Measurements from ENCODE around the gene IL15.
A peak's percentile ranks its signal among the peaks of the same experiment; 100 is the strongest.
"Not testable (repeated sequence)": the region's sequence is repeated elsewhere in the genome, so short reads cannot be mapped to it uniquely, and the experiment has no call there.

Gene IL15

GRCh38 chr4:141705048-141705746 lies 68.8 kb downstream of the IL15 start:
- DNase-seq = peak in 1 of 5 experiments; percentile 12

GRCh38 chr4:141705747-141706377 lies 69.5 kb downstream of the IL15 start:
- peak in 2 of 5 experiments; percentile 7 to 8 for DNase-seq

- DNase-seq = no peak
These were observed 70.1 kb downstream of the IL15 start for GRCh38 chr4:141706445-141706844.

GRCh38 chr4:141711211-141711610 lies 74.8 kb downstream of the IL15 start:
- no peak for DNase-seq

GRCh38 chr4:141713185-141713584 lies 76.8 kb downstream of the IL15 start:
- DNase-seq = no peak

- no peak for DNase-seq
These were observed 77.5 kb downstream of the IL15 start for GRCh38 chr4:141713771-141714445.

GRCh38 chr4:141719585-141719984 lies 83.2 kb downstream of the IL15 start:
- no peak for DNase-seq

- no peak for DNase-seq
These were observed 84.8 kb downstream of the IL15 start for GRCh38 chr4:141721174-141721573.

GRCh38 chr4:141724646-141725045 lies 88.3 kb downstream of the IL15 start:
- DNase-seq = no peak

- DNase-seq = peak in 1 of 5 experiments; percentile 2
These were observed 91.0 kb downstream of the IL15 start for GRCh38 chr4:141727420-141727819.

- DNase-seq = no peak
These were observed 94.4 kb downstream of the IL15 start for GRCh38 chr4:141730805-141731204.

- no peak for DNase-seq
These were observed 95.1 kb downstream of the IL15 start for GRCh38 chr4:141731481-141731880.

GRCh38 chr4:141739636-141740035 lies 103.3 kb downstream of the IL15 start:
- DNase-seq = no peak

- DNase-seq = no peak
These were observed 109.6 kb downstream of the IL15 start for GRCh38 chr4:141746026-141746425.

- not testable (repeated sequence) for DNase-seq
These were observed 115.4 kb downstream of the IL15 start for GRCh38 chr4:141751806-141752205.

GRCh38 chr4:141757287-141757686 lies 120.9 kb downstream of the IL15 start:
- peak in 1 of 5 experiments; percentile 78 for DNase-seq

GRCh38 chr4:141759796-141760425 lies 123.5 kb downstream of the IL15 start:
- DNase-seq = no peak

- DNase-seq = no peak
These were observed 125.5 kb downstream of the IL15 start for GRCh38 chr4:141761926-141762325.

GRCh38 chr4:141763374-141763773 lies 127.0 kb downstream of the IL15 start:
- DNase-seq = no peak

- DNase-seq = no peak
These were observed 132.6 kb downstream of the IL15 start for GRCh38 chr4:141768954-141769353.

GRCh38 chr4:141771889-141772830 lies 135.8 kb downstream of the IL15 start:
- peak in 1 of 5 experiments; percentile 93 for DNase-seq

GRCh38 chr4:141772838-141773237 lies 136.5 kb downstream of the IL15 start:
- DNase-seq = no peak
